ENCODE results near the gene GH1. TPM values are rescaled to one million over a fixed set of nuclear protein-coding genes. Genes with fewer than 3 reads are reported as not detected.
"Not testable (repeated sequence)": the region's sequence is repeated elsewhere in the genome, so short reads cannot be mapped to it uniquely, and the experiment has no call there.

Gene GH1
- total RNA-seq, 1 donor from 2014 or later, result not detected

DNA sequence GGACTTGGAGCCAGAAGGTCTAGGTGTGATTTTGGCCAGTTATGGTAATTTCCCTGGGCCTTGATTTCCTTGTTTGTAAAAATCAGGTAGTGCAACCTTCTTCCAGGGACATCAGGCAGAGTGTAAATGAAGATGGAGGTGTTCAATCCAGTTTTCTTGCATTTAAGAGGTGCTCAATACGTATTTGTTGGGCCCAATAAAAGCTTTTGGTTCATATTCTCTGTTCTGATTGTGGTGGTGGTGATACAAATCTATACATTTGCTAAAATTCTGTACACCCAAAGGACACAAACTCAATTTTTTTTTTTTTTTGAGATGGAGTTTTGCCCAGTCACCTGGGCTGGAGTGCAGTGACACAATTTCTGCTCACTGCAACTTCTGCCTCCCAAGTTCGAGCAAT lies 7.5 kb upstream of the GH1 start:
- DNase-seq (ENCODE audit: low read depth), result no peak

- no peak for DNase-seq (ENCODE audit: low read depth)
Observed at GRCh38 chr17:63925615-63926014, 7.0 kb upstream of the GH1 start.

DNA sequence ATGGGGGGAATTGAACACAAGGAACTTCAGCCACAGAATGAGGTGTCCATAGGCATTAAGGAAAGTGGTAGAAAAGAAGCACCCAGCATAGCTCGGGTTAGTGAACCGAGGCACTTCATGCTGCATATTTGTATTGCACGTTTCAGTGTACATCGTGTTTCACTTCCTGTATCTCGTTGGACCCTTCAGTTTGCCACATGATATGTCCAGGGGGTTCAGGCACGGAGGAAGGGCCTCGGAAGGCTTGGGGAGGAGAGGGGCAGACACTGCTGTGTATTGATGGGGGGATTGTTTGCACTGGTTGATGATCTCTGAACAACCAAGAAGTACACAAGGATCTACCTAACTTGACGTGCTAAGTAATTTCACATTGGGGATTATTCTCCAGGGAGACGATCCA lies 3.8 kb upstream of the GH1 start:
- DNase-seq (ENCODE audit: low read depth), result not testable (repeated sequence)

GRCh38 chr17:63920779-63921178 lies 2.1 kb upstream of the GH1 start:
- not testable (repeated sequence) for DNase-seq (ENCODE audit: low read depth)

DNA sequence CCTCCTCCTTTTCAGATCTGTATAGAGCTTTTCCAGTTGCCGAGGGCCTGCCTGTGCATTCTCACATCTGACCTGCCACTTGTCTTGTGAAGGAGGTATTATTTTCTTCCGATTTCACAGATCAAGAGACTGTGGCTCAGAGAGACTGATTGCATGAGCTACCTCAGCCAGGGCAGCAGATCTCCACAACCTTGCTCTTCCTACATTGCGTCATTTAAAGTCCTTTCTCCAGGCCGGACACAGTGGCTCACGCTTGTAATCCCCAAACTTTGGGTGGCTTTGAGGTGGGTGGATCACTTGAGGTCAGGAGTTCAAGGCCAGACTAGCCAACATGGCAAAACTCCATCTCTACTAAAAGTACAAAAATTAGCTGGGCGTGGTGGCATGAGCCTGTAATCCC lies 1.4 kb upstream of the GH1 start:
- not testable (repeated sequence) for DNase-seq (ENCODE audit: low read depth)

GRCh38 chr17:63919311-63919723 lies 678 bp upstream of the GH1 start:
- peak; percentile 27 for DNase-seq (ENCODE audit: low read depth)

- DNase-seq (ENCODE audit: low read depth), result no peak
Observed at GRCh38 chr17:63918305-63918704, 334 bp downstream of the GH1 start.

DNA sequence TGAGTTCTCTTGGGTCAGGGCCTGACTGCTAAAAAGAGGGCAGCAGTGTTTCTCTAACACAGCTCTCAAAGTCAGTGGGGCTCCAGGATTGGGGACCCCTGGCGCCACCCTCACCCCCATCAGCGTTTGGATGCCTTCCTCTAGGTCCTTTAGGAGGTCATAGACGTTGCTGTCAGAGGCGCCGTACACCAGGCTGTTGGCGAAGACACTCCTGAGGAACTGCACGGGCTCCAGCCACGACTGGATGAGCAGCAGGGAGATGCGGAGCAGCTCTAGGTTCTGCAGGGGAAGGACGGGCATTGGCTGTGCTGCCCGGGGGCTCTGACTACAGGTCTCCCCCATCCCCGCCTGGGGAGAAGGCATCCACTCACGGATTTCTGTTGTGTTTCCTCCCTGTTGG lies 993 bp downstream of the GH1 start:
- no peak for DNase-seq (ENCODE audit: low read depth)

GRCh38 chr17:63917206-63917605 lies 1.4 kb downstream of the GH1 start:
- not testable (repeated sequence) for DNase-seq (ENCODE audit: low read depth)

- DNase-seq (ENCODE audit: low read depth), result no peak
Observed at GRCh38 chr17:63916566-63917185, 2.0 kb downstream of the GH1 start.

- DNase-seq (ENCODE audit: low read depth), result not testable (repeated sequence)
Observed at GRCh38 chr17:63915753-63916152, 2.9 kb downstream of the GH1 start.

GRCh38 chr17:63914471-63914870 lies 4.2 kb downstream of the GH1 start:
- DNase-seq (ENCODE audit: low read depth), result no peak

GRCh38 chr17:63911657-63912100 lies 7.0 kb downstream of the GH1 start:
- DNase-seq (ENCODE audit: low read depth), result no peak

DNA sequence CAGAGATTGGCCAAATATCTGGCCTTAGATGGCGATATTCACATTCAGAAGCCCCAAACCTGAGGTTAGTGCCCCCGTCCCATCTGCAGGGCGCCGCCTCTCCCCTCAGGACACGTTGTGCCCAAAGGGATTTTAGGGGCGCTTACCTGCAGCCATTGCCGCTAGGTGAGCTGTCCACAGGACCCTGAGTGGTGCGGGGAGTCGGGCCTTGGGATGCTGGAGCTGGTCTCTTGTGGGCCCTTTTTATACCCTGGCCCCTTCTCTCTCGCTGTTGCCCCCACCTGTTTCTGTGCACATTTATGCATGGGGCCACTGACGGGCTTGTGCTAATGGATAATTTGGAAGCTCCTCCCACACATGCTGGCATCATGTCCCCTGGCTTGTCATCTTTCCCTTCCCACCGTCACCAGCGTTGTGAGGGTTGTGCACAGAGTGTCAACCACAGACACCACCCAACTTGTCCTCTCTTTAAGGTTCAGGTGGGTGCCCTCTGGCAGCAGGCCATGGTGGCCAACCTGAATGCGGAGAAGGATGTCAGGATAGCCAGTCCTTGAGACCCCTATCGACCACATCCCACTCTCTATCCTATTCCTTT lies 7.5 kb downstream of the GH1 start, which contains the start of gene CSHL1:
Gene CSHL1 (minus strand): TSS at position 218 of the 595 bp plus-strand sequence. CDS start 62 bp downstream, at position 156.
- DNase-seq (ENCODE audit: low read depth), result no peak

- DNase-seq (ENCODE audit: low read depth), result no peak
Observed at GRCh38 chr17:63910096-63910495, 8.5 kb downstream of the GH1 start.

DNA sequence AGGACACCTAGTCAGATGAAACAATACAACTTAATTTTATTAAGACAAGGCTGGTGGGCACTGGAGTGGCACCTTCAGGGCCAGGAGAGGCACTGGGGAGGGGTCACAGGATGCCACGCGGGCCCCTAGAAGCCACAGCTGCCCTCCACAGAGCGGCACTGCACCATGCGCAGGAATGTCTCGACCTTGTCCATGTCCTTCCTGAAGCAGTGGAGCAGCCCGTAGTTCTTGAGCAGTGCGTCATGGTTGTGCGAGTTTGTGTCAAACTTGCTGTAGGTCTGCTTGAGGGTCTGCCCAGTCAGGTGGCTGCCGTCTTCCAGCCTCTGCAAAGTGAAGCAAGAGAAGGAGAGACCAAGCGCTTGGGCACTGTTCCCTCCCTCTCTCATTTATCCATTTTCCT lies 9.1 kb downstream of the GH1 start:
- not testable (repeated sequence) for DNase-seq (ENCODE audit: low read depth)

GRCh38 chr17:63907161-63907778 lies 11.4 kb downstream of the GH1 start:
- not testable (repeated sequence) for DNase-seq (ENCODE audit: low read depth)

- DNase-seq (ENCODE audit: low read depth), result not testable (repeated sequence)
Observed at GRCh38 chr17:63904796-63905195, 13.8 kb downstream of the GH1 start.

DNA sequence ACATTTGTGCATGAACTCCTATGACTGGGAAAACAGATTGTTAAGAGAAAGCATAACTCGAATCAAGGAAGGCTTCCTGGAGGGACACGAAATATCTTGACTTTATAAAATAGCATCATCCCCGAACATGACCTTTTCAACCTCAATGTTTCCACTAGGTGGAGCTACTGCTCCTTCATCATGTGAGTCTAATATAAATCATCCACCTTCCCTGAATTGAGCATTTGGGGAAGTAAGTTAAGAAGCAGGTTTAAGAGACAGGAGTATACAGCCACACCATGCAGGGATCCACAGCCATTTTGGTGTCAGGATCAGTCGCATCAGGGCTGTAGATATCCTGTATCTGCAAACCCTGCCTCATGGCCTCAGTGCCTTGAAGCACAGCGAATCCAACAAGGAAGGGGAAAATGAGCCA lies 14.8 kb downstream of the GH1 start:
- not testable (repeated sequence) for DNase-seq (ENCODE audit: low read depth)

DNA sequence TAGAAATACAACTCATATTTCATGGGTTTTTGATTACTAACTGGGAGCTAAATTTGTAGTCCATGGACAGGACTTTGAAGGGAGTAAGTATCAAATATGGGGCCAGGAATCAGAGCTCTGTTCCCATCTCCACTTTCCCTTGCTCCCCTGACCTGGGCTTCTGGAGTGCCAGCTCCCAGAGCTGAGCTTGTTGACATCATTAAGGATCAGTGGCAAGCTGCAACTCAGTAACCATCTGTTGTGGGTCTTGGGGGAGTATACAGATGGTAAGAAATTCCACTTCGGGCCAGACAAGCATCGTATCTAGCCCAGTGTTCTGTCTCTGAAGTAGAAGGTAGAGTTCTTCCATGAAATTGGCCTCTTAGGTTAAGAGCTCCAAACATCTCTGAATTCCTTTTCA lies 16.7 kb downstream of the GH1 start:
- DNase-seq (ENCODE audit: low read depth), result not testable (repeated sequence)

DNA sequence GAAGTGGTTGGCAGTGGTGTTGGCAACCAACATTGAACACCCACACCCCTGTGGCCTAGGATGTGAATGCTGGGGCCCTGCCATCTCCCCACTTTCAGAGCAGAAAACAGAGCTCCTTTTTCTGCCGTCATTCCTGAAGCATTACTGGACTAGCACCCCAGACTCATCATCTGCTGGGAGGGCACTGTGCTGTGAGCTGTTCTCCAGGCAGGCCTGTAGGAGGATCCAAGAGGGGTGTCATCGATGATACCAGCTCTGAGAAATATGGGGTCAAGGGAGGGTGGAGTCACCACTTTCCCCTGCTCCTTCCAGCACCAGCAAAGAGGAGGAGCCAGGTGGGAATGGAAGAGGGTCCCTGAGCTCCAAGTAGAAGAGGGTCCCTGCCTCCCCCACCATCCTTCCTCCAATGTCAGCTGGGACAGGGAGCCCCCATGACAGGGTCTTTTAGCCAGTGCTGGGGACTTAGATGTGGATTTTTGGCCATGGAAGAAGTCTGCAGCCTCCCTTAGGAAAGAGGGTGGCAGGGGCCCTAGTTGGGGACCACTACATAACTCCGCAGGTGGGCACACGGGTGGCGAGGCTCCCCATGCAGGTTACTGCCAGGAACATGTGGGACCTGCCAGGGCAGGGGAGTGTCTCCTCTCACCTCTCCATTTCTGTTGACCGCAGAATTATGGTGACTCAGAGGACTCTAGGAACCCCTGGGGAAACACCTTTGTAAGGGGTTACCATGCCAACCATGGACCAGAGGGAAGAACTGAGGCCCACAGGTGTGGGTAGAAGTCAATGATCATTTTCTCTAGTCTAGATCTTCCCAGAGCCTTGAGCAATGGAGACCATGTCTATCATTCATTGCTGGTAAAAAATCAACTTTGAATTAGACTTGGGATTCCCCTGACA lies 19.5 kb downstream of the GH1 start:
- DNase-seq (ENCODE audit: low read depth), result not testable (repeated sequence)
